Keratinocyte (primary cell): ENCODE data around the gene JHY.

Experiments used
- EZH2 ChIP-seq: IDR thresholded peaks from one replicate; pipeline ENCODE4 v1.6.1; 2012; ENCODE audit warnings: inconsistent platforms, mild to moderate bottlenecking, low read length, moderate library complexity
- TF ChIP-seq, protein P1 (sequence below), 3 experiments: IDR thresholded peaks in 1 of 3; conservative IDR thresholded peaks in 1 of 3; optimal IDR thresholded peaks in 1 of 3; 2 replicates in 2 of 3; 3 replicates in 1 of 3; pipeline versions ENCODE3 to v1.5.1; 2011; ENCODE audit warnings: low read length in 3 of 3, mild to moderate bottlenecking in 3 of 3, moderate library complexity in 2 of 3, control low read depth in 1 of 3, inconsistent platforms in 1 of 3; ENCODE audit not compliant: insufficient read depth in 2 of 3; ENCODE audit errors: extremely low read depth in 1 of 3

DNA sequence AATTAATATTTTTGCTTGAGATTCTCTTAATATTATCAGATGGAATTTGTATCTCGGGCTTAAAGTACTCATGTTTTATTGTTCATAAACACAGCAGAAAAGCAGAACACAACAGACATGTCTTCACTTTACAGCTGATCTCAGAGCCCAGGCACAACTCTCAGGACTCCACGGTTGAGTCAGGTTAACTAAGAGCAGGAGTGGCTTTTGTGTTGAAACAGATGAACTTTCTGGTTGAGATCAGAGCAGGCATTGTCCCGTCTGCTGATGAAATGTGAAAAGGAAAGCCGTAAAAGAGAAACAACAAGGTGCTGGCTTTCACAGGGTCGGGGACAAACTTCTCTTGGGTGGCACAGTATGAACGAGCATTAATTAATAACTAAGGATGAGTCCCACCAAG is 49.0 kb downstream of the JHY start:
- TF ChIP-seq, protein P1, sequence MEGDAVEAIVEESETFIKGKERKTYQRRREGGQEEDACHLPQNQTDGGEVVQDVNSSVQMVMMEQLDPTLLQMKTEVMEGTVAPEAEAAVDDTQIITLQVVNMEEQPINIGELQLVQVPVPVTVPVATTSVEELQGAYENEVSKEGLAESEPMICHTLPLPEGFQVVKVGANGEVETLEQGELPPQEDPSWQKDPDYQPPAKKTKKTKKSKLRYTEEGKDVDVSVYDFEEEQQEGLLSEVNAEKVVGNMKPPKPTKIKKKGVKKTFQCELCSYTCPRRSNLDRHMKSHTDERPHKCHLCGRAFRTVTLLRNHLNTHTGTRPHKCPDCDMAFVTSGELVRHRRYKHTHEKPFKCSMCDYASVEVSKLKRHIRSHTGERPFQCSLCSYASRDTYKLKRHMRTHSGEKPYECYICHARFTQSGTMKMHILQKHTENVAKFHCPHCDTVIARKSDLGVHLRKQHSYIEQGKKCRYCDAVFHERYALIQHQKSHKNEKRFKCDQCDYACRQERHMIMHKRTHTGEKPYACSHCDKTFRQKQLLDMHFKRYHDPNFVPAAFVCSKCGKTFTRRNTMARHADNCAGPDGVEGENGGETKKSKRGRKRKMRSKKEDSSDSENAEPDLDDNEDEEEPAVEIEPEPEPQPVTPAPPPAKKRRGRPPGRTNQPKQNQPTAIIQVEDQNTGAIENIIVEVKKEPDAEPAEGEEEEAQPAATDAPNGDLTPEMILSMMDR (optimal IDR thresholded peaks at IDR 0.05 in 1 of 3, IDR thresholded peaks at IDR 0.05 in 1 of 3, conservative IDR thresholded peaks at IDR 0.05 in 1 of 3; ENCODE audit: extremely low read depth in 1 of 3, insufficient read depth in 2 of 3, low read length in 3 of 3) = no peak
- TF ChIP-seq EZH2 = no peak
